Ovary (tissue), 3 donors: ENCODE results near the gene CUEDC2.

Source experiments
- POLR2A ChIP-seq: fragments of 450-650 bp; IDR thresholded peaks from one replicate; pipeline ENCODE4 v1.6.1; 2017; ENCODE audit warnings: antibody characterized with exemption, mild to moderate bottlenecking, moderate library complexity
- TF ChIP-seq, protein P1 (sequence below), 3 donors: fragments of 450-650 bp in 2 of 3; fragments of 200-600 bp in 1 of 3; IDR thresholded peaks; one replicate each; pipeline versions ENCODE4 v1.5.1 to v1.8.0; 2016 to 2022; ENCODE audit warnings: antibody characterized with exemption in 3 of 3, mild to moderate bottlenecking in 1 of 3
- donor health status: DM: no; HTN: no; CAD: no.

- TF ChIP-seq, protein P1, sequence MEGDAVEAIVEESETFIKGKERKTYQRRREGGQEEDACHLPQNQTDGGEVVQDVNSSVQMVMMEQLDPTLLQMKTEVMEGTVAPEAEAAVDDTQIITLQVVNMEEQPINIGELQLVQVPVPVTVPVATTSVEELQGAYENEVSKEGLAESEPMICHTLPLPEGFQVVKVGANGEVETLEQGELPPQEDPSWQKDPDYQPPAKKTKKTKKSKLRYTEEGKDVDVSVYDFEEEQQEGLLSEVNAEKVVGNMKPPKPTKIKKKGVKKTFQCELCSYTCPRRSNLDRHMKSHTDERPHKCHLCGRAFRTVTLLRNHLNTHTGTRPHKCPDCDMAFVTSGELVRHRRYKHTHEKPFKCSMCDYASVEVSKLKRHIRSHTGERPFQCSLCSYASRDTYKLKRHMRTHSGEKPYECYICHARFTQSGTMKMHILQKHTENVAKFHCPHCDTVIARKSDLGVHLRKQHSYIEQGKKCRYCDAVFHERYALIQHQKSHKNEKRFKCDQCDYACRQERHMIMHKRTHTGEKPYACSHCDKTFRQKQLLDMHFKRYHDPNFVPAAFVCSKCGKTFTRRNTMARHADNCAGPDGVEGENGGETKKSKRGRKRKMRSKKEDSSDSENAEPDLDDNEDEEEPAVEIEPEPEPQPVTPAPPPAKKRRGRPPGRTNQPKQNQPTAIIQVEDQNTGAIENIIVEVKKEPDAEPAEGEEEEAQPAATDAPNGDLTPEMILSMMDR (IDR thresholded peaks at IDR 0.05), result no peak
- no peak for TF ChIP-seq POLR2A
These were observed 1.3 kb upstream of the CUEDC2 start for GRCh38 chr10:102433619-102434046.
